Right hindlimb (tissue), 1 donor: Measurements from ENCODE around the gene NTN1.

Experiments
- DNase-seq: peaks from one replicate; pipeline ENCODE4 v3.0.0-alpha.2; 2018

Gene NTN1

GRCh38 chr17:9287306-9287705 lies 266.0 kb downstream of the NTN1 start:
- no peak for DNase-seq

- DNase-seq, result no peak
Observed at GRCh38 chr17:9290226-9290613, 268.9 kb downstream of the NTN1 start.

- DNase-seq, result no peak
Observed at GRCh38 chr17:9291912-9292560, 270.7 kb downstream of the NTN1 start.

- DNase-seq, result no peak
Observed at GRCh38 chr17:9292561-9292941, 271.2 kb downstream of the NTN1 start.
